ENCODE measurements around the gene GOLGA6L24.
"Not testable (repeated sequence)": the region's sequence is repeated elsewhere in the genome, so short reads cannot be mapped to it uniquely, and the experiment has no call there.

The GOLGA6L24 gene

GRCh38 chr15:28357984-28358383 is at the start of gene GOLGA6L24:
Gene GOLGA6L24, minus strand, starts transcription at chr15:28358084. Its CDS starts 61 bp downstream, at chr15:28358023.
- not testable (repeated sequence) for DNase-seq (ENCODE audit: insufficient read length, low spot score); FAIRE-seq

- not testable (repeated sequence) for FAIRE-seq; DNase-seq (ENCODE audit: insufficient read length, low spot score)
Observed at GRCh38 chr15:28402774-28403435, 45.0 kb upstream of the GOLGA6L24 start.

- not testable (repeated sequence) for FAIRE-seq; DNase-seq (ENCODE audit: insufficient read length, low spot score)
Observed at GRCh38 chr15:28396022-28396421, 38.1 kb upstream of the GOLGA6L24 start.

- not testable (repeated sequence) for FAIRE-seq; DNase-seq (ENCODE audit: insufficient read length, low spot score)
Observed at GRCh38 chr15:28380053-28380452, 22.2 kb upstream of the GOLGA6L24 start.

DNA sequence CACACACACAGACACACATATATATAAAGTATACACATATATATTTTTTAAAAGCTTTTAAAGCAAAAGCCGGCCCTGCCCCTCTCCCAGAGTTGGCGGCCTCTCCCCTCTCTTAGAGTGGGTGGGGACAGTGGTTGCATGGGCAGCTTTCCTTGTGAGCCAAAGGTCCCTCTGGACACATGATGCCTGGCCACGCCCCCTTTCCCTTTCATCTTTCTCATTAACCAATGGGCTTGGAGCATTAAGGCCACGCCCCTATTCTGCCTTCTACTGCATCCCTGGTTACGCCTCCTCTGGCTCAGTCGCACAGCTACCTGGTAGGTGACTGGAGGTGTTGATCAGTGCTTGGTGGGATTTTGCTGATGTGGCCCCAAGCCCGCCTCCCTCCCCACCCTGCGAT is 20.5 kb upstream of the GOLGA6L24 start, which contains the start of gene GOLGA8F:
Gene GOLGA8F, plus strand, starts transcription at position 301 of the 400 bp plus-strand sequence. Its CDS starts 98 bp downstream, at position 399.
- not testable (repeated sequence) for DNase-seq (ENCODE audit: insufficient read length, low spot score); FAIRE-seq

DNA sequence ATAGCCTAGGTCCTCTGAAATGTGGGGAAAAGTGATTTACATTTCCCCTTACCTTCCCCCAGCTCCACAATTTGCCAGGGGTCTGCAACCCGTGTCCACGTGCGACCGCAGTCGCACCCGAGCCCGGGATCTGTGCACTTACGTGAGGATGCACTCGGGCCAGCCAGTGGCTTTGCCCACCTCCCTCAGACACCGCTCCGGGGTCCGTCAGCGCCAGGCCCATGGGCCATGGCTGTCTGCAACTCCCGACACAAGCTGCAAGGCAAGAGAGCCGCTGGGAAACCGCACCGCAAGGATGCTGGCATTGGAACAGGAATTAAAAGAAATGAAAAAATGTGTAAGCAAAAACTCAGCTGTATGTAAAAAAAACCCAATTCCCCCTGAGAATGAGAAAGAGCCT is 7.6 kb upstream of the GOLGA6L24 start:
- DNase-seq (ENCODE audit: insufficient read length, low spot score); FAIRE-seq: not testable (repeated sequence)

GRCh38 chr15:28322129-28322588 is 35.7 kb downstream of the GOLGA6L24 start, which contains the start of gene HERC2:
Gene HERC2, minus strand, starts transcription at chr15:28322179. Its CDS starts 746 bp downstream, at chr15:28321433.
- not testable (repeated sequence) for DNase-seq (ENCODE audit: insufficient read length, low spot score); FAIRE-seq

GRCh38 chr15:28321358-28322078 is 36.4 kb downstream of the GOLGA6L24 start:
- not testable (repeated sequence) for FAIRE-seq; DNase-seq (ENCODE audit: insufficient read length, low spot score)

DNA sequence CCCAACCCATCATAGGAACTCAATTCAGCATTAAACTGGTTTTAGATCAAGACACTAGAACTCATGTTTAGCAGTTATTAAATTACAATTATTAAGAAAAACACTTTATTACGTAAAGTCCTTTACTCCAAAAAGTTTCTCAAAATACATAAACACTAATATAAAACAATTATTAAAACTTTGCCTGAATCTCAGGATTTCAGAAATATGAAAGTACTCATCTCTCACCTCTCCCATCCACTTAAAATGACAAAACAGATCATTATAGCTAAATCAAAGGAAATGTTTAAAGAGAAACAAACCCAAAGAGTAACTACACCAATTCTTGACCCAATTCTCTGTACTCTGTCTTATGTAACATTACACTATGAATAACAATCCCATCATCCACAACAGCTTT is 38.2 kb downstream of the GOLGA6L24 start:
- DNase-seq (ENCODE audit: insufficient read length, low spot score); FAIRE-seq: not testable (repeated sequence)

GRCh38 chr15:28318828-28319227 is 39.1 kb downstream of the GOLGA6L24 start:
- not testable (repeated sequence) for FAIRE-seq; DNase-seq (ENCODE audit: insufficient read length, low spot score)

DNA sequence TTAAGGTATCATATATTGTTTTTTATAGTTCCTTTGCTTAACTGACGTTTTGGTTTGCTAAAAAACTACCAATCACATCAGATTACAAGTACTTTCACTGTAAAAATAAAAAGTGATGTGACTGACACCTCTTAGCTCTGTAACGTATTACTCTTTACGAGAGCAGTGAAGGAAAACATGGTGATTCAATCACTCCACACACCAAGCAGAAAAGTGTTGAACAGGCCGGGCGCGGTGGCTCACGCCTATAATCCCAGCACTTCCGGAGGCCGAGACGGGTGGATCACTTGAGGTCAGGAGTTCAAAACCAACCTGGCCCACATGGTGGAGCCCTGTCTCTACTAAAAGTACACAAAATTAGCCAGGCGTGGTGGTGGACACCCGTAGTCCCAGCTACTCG is 39.8 kb downstream of the GOLGA6L24 start:
- DNase-seq (ENCODE audit: insufficient read length, low spot score); FAIRE-seq: not testable (repeated sequence)

DNA sequence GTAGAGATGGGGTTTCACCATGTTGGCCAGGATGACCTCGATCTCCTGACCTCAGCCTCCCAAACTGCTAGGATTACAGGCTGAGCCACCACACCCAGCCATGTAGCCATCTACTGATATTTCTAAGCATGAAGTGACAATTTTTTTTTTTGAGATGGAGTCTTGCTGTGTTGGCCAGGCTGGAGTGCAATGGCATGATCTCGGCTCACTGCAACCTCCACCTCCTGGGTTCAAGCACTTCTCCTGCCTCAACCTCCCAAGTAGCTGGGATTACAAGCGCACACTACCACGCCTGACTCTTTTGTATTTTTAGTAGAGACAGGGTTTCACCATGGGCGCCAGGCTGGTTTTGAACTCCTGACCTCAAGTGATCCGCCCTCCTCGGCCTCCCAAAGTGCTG is 40.9 kb downstream of the GOLGA6L24 start:
- not testable (repeated sequence) for FAIRE-seq; DNase-seq (ENCODE audit: insufficient read length, low spot score)

DNA sequence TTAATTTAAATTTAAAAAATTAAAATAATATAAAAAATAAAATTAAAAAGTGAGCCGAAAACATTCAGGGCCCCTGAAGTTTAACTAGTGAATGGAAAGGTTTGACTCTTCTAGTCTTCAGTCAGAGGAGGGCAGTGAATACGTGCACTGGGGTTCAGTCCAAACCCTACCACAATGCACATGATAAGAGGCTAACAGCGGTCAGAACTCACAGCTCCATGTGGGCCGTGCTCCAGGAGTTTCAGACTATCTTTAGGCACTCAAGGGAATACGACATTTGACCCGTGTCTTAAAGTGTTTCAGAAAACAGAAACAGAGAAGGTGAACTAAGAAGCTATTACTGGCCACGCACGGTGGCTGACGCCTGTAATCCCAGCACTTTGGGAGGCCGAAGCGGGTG is 47.4 kb downstream of the GOLGA6L24 start:
- DNase-seq (ENCODE audit: insufficient read length, low spot score); FAIRE-seq: not testable (repeated sequence)

- not testable (repeated sequence) for DNase-seq (ENCODE audit: insufficient read length, low spot score); FAIRE-seq
Observed at GRCh38 chr15:28308718-28309117, 49.2 kb downstream of the GOLGA6L24 start.
